Lower lobe of right lung (tissue), 2 donors: Measurements from ENCODE around the gene HINT3. TPM values are rescaled to one million over a fixed set of nuclear protein-coding genes. Genes with fewer than 3 reads are reported as not detected.

Source experiments
- ATAC-seq, 2 donors: fragments of 200-7000 bp; cut with Tn5 transposase; one replicate each; pipeline ENCODE4 v1.9.1; 2020 to 2022; ENCODE audit warnings: mild to moderate bottlenecking in 2 of 2, moderate library complexity in 2 of 2
- DNase-seq: peaks from one replicate; pipeline ENCODE4 v3.0.0-alpha.2; 2020
- H3K27ac ChIP-seq: fragments of 200-600 bp; one replicate; pipeline ENCODE4 v1.8.0; 2022
- H3K27me3 ChIP-seq: fragments of 200-600 bp; one replicate; pipeline ENCODE4 v1.8.0; 2022; ENCODE audit warnings: low read depth
- H3K36me3 ChIP-seq: fragments of 200-600 bp; one replicate; pipeline ENCODE4 v1.8.0; 2022; ENCODE audit warnings: mild to moderate bottlenecking
- H3K4me1 ChIP-seq: fragments of 200-600 bp; one replicate; pipeline ENCODE4 v1.8.0; 2022
- H3K4me3 ChIP-seq: fragments of 200-600 bp; one replicate; pipeline ENCODE4 v1.8.0; 2022; ENCODE audit warnings: mild to moderate bottlenecking
- H3K9me3 ChIP-seq: fragments of 200-600 bp; one replicate; pipeline ENCODE4 v1.8.0; 2022
- CTCF ChIP-seq: fragments of 200-600 bp; IDR thresholded peaks from one replicate; pipeline ENCODE4 v1.8.0; 2022; ENCODE audit warnings: antibody characterized with exemption, mild to moderate bottlenecking
- intact Hi-C: fragments of 100-400 bp; cut with DNase I; formaldehyde crosslinking; loops from one replicate; pipeline ENCODE4 v1.11.0; 2022
- total RNA-seq: library from RNA; stranded (reverse); fragmentation: NEBNext Ultra II Directional; extraction: Animal tissue kit (Norgen Biotek cat#: 25700); gene quantifications from one replicate; pipeline ENCODE4 v1.2.1, GENCODE V29; 2021
- donor health status: DM: no; HTN: yes; CAD: no; lungs with severe emphysema.

The HINT3 gene
- total RNA-seq, 1 donor from 2014 or later: 28.3 TPM

GRCh38 chr6:126027601-126028000, 71.0 kb downstream of the HINT3 start:
- no peaks in the 10 kb centered on the region for H3K27me3 ChIP-seq
- H3K4me3 ChIP-seq: no peak overlapping the region
- intact Hi-C loops: no loop called here
- no peak overlapping the region for H3K27ac ChIP-seq
- no peak for TF ChIP-seq CTCF
- no peaks in the 10 kb centered on the region for H3K9me3 ChIP-seq
- DNase-seq (no peak), ATAC-seq (no peak)
- no peaks in the 10 kb centered on the region for H3K4me1 ChIP-seq
- peaks cover 50% of the 10 kb centered on the region for H3K36me3 ChIP-seq

Other genes with a start within 250 kb of the HINT3 start
- gene HEY2, start 207.1 kb upstream of the HINT3 start, total RNA-seq: 2.8 TPM
- 64.4 TPM for gene NCOA7, start 165.8 kb upstream of the HINT3 start, total RNA-seq
- 17.1 TPM for gene TRMT11, start 29.8 kb downstream of the HINT3 start, total RNA-seq